GM21825 (cell line): ENCODE results near the gene RAPGEF1.
"Not testable (repeated sequence)": the region's sequence is repeated elsewhere in the genome, so short reads cannot be mapped to it uniquely, and the experiment has no call there.

Experiments used
- ATAC-seq: cut with Tn5 transposase; IDR thresholded peaks from one replicate; pipeline ENCODE4 v1.9.1; 2021; ENCODE audit warnings: mild to moderate bottlenecking, moderate library complexity; ENCODE audit not compliant: unreplicated experiment

RAPGEF1 gene

DNA sequence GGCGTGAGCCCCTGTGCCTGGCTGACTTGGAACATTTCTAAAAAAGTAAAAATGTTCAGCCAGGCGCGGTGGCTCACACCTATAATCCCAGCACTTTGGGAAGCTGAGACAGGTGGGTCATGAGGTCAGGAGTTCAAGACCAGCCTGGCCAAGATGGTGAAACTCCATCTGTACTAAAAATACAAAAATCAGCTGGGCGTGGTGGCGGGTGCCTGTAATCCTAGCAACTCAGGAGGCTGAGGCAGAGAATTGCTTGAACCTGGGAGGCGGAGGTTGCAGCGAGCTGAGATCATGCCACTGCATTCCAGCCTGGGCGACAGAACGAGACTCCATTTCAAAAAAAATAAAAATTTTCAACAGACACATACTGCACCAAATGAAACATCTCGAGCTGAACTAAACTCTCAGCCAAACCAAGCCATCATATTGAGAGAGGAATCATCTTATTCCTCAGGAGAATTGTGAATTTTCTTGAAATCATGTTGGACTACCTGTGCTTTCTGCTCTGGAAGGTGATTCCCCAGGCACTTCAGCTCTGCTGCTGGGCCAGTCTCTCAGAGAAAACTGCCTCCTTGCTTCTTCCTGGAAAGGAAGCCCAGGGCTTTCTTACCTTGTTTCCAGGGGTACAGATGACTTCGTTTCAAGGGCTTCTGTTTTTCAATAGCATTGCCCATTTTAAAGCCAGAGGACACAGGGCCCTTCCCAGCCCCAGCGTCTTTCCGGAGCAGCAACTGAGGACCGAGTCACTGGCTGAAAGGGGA lies 30.7 kb downstream of the RAPGEF1 start:
- ATAC-seq: not testable (repeated sequence)

DNA sequence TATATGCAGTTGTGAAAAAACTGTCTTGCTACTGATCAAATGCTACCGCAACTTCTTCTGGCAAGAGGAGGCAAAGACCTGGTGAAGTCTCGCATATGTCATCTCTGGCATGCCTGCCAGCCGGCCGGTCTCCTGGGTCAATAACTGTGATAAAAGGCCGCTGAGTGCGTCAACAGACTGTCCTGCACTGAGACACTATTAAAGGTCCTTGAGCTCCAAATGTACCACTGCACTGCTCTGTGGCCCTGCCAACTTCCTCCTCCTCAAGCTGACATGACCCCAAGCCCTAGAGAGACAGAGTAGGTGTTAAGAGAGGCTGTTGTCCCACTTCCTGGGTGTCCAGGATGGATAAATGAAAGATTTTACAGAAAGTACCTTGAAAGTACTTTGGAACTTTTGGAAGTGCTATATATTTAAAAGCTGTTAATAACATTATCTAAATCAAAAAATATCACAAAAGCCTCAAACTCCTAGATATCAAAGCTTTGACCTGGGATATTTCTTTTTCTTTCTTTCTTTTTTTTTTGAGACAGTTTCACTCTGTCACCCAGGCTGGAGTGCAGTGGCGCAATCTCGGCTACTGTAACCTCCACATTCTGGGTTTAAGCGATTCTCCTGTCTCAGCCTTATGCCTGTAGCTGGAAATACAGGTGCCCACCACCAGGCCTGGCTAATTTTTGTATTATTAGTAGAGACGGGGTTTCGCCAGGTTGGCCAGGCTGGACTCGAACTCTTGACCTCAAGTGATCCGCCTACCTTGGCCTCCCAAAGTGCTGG lies 31.5 kb downstream of the RAPGEF1 start:
- ATAC-seq: no peak

DNA sequence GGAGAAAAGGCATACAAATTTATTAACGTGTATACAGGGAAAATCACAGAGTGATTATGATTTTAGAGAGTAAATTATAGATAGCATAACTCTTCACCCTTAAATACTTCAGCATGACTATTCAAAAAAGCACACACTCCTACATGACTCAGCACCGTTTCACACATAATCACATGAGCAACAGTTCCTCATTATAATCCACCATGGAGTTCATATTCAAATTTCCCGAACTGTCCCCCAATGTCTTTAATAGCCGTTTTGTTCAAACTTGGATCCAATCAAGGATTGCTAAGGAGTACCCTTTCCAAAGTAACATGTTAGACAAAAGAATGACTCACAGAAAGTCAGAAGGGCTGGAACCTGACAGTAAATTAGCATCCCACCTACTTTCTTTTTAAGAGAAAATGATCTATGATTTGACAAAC lies 32.1 kb downstream of the RAPGEF1 start:
- ATAC-seq: no peak

DNA sequence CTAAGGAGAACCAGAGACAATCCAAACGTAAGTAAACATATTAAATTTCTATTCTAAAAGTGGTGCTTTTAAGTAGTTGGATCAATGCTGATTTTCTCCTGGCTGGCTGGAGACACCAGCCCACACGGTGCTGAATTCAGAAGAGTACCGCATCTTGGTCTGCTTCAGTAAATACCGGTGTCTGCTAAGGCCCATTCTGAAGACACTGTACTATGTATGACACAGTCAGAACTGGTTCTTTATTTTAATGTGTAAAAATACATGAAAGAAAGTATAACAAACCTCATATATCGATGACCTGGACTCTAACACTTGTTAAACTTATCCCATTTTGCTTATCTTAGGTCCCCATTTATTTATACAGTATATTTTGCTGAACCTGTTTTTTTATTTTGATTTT lies 32.8 kb downstream of the RAPGEF1 start:
- no peak for ATAC-seq

DNA sequence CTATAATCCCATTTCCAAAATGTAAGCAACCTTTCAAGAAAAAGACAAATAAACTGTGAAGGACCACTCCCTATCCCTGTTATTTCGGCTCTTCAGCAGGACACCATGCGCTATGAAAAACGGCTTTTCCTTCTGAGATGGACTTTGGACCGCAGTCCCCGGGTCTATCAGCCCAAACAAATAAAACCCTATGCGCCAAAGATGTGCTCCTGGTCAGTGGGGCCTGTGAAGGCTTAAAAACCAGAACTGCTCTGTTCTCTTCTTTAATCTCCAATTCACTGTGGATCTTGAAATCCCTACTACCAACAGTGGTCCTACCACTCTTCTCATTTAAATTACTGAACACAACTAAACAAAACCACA lies 33.3 kb downstream of the RAPGEF1 start:
- ATAC-seq: no peak

DNA sequence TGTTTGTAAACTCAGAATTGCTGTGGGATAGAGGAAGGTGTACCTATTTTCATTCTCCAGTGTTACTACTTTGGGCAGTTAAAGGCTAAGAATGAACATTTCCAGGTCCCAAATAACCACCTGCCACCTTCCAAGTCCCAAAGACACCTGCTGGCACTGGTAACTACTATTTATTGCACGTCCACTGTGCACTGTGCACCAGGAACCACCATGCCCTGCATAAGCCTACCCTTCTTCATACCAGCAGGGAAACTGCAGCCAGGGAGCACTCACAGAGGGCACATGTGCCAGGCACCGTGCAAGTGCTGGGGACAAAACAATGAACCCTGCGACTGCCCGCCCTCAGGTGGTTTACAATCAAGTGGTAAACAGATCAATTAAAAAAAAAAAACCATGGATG lies 34.9 kb downstream of the RAPGEF1 start:
- ATAC-seq: no peak

DNA sequence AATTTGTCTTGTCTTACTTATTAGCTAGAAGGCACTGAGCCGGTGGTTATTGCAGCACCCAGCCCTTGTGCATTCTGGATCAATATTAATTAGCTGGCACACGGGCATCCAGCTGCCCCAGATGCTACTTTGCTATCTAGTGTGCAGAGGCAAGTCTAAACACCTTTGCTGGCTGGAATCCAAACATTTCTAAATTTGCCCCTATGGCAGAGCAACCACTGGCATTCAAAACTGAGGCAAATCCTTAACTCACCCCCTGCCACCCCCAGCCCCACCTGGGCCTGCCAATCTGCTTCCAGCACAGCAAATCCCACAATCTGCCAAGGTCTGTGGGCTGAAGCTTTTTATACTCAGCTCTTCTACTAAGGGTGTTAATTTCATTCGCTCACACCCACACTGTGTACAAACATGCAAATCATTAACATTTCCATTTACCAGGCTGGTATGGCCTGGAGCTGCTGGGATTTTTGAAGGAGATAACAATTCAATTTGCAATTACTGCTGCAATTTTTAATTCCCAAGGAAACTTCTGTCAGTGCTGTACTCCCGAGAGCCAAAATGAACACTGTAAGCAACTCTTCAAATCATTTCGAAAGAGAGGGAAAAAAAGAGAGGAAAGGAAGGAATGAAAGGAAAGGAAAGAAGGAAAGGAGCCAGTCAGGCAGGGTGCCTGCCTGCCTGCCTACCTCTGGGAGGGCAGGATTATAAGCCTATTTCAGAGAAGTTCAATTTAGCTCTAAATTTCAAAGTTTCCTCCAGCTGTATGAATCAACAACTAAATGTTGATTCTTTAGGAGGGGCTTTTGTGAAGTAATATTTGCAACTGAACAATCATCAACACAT lies 35.5 kb downstream of the RAPGEF1 start:
- ATAC-seq: no peak

DNA sequence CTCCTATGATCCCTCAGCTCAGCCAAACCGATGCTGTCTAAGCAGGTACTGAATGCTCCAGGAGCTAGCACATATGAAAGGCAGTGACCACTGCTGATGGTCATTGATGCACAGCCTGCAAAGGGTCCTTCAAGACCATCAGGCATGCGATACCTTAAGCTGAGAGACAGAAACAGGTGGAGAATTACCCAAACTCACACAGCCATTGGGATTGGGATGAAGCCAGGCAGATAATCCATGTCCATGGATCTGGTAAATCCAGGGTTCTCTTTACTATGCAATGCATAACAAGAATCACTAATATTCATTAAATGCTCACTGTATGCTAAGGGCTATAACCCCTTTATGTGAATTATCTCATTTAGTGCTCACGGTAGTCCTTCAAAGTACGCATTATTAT lies 36.2 kb downstream of the RAPGEF1 start:
- no peak for ATAC-seq

DNA sequence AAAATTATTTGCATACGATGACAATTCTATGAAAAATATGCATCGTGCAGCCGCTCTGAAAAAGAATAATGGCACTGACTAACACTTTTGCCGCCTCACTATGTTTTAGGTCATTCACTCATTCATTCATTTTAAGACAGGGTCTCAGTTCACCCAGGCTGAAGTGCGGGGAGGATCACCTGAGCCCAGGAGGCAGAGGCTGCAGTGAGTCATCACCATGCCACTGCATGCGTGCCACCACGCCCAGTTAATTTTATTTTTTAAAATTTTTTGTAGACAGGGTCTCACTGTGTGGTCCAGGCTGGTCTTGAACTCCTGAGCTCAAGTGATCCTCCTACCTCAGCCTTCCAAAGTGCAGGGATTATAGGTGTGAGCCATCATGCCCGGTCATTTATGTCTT lies 37.0 kb downstream of the RAPGEF1 start:
- no peak for ATAC-seq

DNA sequence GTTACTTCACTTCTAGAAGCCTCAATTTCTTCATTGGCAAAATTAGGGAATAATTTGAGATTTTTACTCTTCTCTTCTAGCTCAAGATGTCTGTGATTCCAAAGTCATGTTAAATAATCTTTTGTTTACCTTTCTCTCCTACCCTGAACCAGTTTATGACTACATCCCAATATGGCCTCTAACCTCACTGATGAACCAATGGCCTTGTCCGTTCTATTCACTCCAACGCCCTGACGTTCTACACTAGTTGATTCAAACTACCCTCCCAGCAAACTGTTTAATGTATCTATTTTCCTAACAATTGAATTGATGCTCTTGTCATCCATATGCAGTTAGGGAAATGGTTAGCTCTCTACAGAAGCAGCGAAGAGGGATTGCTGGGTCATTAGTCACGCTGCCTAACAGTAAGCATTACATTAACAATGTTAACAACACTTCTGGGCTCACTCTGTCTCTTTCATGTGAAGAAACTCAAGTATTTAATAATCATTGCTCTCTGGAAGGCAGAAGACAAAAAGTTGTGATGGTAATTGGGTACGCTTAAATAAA lies 38.0 kb downstream of the RAPGEF1 start:
- ATAC-seq: no peak

DNA sequence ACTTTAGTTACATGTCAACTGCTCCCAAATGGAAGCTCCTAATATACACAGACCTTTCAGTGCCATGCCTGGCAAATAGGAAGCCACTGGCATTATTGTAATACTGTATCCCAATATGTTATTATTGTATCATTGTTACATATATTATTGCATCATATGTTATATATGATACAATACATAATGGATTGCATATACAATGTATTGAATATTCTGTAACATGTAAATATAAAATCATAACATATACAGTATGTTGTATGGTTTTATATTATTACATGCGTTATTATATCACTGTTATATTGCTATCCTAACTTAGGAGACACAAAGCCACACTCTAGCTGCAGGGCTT lies 38.5 kb downstream of the RAPGEF1 start:
- no peak for ATAC-seq

DNA sequence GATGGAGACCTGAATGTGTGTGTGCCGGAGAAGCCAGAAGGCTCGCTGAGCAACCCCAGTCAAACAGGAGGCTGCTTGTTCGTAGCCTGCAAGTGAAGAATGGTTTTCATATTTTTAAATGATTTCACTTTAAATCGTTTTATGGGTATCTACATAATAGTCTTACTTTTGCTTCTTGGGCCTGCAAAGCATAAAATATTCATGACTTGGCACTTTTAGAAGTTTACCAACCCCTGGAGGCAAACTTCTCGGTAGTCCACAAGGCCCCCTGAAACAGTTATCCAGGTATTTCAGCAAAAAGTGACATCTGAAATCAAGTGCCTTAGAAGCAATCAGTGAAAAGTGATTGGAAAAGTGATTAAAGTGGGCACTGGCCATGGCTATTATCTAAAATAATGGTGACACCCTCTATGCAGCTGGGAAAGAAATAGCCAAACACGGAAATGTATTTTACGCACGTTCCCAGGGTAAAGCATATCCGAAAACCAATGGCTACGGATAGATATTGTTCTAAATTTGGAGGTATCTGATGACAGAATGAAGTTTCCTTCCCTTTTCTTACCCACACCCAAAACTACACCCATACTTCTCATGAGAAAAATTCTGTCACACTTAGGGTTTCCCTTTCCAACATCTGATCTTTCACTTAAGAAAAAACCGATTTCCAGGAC lies 39.0 kb downstream of the RAPGEF1 start:
- no peak for ATAC-seq

DNA sequence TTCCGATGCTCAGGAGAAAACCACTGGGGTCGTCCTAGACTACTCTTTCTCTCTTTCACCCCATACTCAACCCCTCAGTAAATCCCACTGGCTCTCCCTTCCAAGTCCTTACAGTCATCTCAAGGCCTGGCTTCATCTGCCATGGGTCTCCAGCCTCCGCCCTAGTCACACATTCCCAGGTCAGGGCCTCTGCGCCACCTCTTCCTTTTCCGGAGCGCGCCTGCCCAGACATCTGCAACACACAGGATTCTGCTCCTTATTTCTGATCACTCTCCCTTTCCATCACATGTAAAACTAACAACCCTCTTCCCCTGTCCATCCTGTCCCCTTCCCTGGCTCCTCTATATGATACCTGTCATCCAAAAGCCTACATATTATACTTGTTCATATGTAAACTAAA lies 39.8 kb downstream of the RAPGEF1 start:
- no peak for ATAC-seq

DNA sequence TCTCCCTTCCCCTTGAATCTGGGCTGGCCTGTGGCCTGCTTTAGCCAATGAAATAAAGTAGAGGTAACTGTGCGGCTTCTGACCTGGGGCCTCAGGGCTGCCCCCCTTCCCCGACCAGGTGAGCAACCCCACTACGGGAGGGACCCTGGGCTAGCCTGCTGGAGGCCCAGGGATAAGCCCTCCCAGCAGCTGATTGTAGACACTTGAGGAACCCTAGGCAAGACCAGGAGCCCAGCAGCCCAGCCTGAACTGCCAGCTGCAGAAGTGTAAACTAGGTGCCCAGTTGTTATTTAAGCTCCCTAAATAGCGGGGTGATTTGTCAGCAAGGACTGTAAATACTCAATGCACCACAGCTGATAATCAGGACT lies 41.3 kb downstream of the RAPGEF1 start:
- ATAC-seq: no peak

DNA sequence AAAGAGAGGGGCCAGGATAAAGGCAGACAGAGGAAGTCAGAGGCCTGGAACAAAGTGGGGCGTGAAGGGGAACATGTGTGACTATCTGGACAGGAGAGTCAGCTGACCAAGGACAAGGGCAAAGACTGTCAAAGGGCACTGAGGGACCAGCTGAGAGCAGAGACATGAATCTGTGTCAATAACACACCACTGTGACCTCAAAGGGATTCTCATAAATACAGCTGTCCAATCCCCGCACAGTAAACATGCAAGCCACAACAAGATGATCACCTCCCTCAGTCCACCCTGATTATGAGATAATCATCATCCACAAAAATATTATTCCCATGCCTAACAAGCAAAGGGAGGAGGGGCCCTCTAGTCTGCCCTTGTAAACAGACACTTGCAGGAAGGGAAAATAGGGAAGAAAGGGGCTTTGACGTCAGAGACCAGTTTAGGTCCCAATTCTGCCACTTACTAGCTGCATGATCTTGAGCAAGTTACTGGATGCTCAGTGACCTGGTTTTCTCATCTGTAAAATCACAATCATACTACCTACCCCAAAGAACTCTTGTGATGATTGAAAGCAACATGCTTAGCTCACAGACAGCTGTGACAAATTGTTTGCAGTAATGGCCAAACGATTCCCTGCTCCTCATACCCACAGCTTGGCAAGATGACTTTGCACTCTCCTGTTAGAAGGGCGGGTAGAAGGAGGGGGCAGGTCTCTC lies 41.8 kb downstream of the RAPGEF1 start:
- ATAC-seq: no peak

DNA sequence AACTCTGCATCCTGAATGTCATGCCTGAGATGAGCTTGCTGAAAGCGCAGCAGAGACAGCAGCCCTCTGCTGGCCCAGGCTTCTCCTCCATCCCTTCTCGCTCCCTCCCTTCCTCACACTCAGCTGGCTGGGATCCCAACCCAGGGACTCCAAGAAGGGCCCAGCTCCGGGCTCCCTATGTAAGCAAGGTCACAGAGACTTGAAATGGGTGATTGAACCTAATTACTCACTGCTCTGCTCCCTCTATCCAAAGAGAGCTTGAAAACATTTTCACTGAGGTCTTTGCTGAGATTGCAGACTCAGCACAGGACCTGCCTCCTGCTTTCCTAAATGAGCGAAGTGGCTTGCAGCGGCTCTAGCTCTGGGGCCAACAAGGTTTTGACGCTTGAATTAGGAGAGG lies 42.8 kb downstream of the RAPGEF1 start:
- ATAC-seq: no peak

DNA sequence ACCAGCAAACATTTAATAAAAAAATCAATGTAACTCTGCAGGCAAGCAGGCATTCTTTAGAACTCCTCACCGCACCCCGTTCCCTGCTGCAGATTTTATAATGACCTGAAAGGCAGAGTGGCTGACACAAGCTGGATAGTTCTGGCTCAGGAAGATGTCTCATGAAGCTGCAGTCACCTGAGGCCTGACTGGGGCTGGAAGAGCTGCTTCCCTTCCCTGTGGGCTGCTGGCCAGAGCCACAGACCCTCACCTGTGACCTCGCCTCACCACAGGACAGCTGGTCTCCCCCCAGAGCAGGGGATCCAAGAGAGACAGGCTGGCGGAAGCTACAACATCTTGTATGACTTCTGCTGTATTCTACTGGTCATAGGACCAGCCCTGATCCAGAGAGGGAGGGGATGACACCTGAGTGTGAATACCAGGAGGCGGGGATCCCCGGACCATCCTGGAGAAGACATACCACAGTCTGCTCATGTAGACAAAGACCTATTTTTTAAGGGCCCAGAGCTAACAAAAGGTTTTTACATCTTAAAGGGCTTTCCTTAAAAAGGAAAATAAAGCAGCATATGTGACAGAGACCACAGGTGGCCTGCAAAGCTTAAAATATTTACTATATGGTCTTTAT lies 43.9 kb downstream of the RAPGEF1 start:
- no peak for ATAC-seq

DNA sequence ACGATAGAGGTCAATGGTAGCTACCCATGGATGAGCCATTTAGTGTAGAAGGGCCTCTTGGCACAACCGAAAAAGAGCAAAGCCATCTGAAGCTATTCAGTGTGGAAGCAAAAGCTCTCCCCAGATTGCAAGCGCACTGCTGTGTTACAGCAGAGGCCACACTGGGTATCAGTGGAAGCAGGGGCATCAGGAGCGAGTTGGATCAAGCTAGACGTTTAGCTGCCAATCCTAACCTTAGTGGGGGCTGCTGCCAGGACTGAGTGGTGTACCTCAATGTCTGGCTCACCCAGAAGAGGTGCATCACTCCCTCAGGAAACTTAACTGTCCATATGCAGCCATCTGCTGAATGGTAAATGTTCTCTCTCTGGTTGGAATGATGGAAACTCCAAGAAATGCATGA lies 44.5 kb downstream of the RAPGEF1 start:
- no peak for ATAC-seq

DNA sequence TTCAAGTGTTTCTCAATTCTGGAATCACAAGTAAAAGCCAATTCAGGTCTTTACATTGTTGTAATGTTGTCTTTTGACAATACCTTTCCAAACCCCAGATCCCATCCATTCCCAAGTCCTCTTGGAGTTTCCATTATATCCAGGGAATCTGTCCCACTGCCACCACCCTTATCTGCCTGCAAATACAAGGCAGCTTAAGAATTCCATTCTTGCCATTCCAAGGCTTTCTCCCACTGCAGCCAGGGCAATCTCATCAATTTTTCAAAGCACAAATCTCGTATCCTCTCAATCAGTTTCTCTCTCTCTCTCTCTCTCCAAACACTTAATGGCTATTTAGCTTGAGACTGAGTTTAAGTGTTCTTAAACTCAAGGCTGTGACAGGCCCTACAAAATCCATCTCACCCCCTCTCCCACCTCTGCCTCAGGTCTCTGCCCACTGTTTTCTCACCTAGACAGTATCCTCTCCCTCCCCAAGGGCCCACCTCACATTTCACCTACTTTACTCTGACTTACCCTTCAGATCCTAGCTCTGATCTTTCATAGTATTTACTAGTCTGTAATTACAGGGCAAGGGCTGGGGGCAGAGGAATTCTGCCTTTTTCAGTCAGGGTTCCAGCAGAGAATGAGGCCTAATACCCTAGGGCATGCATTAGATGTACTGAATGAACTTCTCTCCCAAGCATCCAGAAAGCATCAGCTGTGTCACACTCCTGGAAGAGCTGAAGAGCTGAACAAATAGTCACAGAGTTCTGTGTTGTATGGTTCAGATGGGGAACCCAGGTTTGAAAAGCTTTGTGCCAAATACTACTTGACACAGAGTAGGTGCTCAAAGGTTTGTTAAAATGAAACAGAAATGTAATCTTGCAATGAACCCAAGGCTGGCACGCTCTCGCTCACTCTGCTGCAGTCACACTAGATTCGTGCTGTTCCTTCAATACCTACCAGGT lies 46.0 kb downstream of the RAPGEF1 start:
- no peak for ATAC-seq
